Coronary artery (tissue), 2 donors: Measurements from ENCODE around the gene MOCOS.
"Not testable (repeated sequence)": the region's sequence is repeated elsewhere in the genome, so short reads cannot be mapped to it uniquely, and the experiment has no call there.

Experiments used
- DNase-seq: peaks from one replicate; pipeline ENCODE4 v3.0.0-alpha.2; 2017; ENCODE audit warnings: low spot score
- H3K27ac ChIP-seq, 2 donors: fragments of 200-600 bp; sonication (generic); one replicate each; pipeline ENCODE4 v1.5.1; 2016 to 2019
- H3K4me3 ChIP-seq: fragments of 200-600 bp; sonication (generic); 2 replicates; pipeline ENCODE4 v1.5.1; 2016; ENCODE audit warnings: mild to moderate bottlenecking, moderate library complexity
- CTCF ChIP-seq: fragments of 200-600 bp; sonication (generic); IDR thresholded peaks from one replicate; pipeline ENCODE4 v1.5.1; 2019; ENCODE audit warnings: antibody characterized with exemption

Gene MOCOS

GRCh38 chr18:36212301-36213171, 25.2 kb downstream of the MOCOS start:
- no peak for DNase-seq
- H3K27ac ChIP-seq, result no peak overlapping the region
- H3K4me3 ChIP-seq, result peak overlapping the region; percentile 36
- no peak for TF ChIP-seq CTCF

- H3K27ac ChIP-seq, result no peak overlapping the region
These were observed 27.5 kb downstream of the MOCOS start for GRCh38 chr18:36214811-36215210.

GRCh38 chr18:36215577-36215976, 28.3 kb downstream of the MOCOS start:
- Histone ChIP-seq H3K4me3 (no peak overlapping the region), H3K27ac (no peak overlapping the region)
- TF ChIP-seq CTCF, result no peak
- DNase-seq, result peak; percentile 58

More at GRCh38 chr18:36214811-36215210, 27.5 kb downstream of the MOCOS start:
- no peak for DNase-seq
- no peak overlapping the region for H3K4me3 ChIP-seq
- TF ChIP-seq CTCF, result no peak

GRCh38 chr18:36217348-36217747, 30.1 kb downstream of the MOCOS start:
- Histone ChIP-seq H3K4me3 (no peak overlapping the region), H3K27ac (no peak overlapping the region)
- DNase-seq, result no peak
- no peak for TF ChIP-seq CTCF

GRCh38 chr18:36229188-36229587, 41.9 kb downstream of the MOCOS start:
- DNase-seq, result no peak
- Histone ChIP-seq H3K27ac (no peak overlapping the region), H3K4me3 (no peak overlapping the region)
- no peak for TF ChIP-seq CTCF

GRCh38 chr18:36240510-36240909, 53.2 kb downstream of the MOCOS start:
- H3K4me3 ChIP-seq, H3K27ac ChIP-seq, DNase-seq: not testable (repeated sequence)

GRCh38 chr18:36241831-36242230, 54.5 kb downstream of the MOCOS start:
- H3K27ac ChIP-seq, result no peak overlapping the region
- no peak for DNase-seq
- H3K4me3 ChIP-seq, result no peak overlapping the region
- TF ChIP-seq CTCF, result no peak
